ENCODE measurements around the gene WIPF3.

The WIPF3 gene

GRCh38 chr7:29765490-29765889 is 40.8 kb upstream of the WIPF3 start:
- H3K27me3 ChIP-seq (ENCODE audit: insufficient read depth, low read length, poor library complexity, severe bottlenecking) = no peaks in the 10 kb centered on the region
- H2AFZ ChIP-seq (ENCODE audit: low read length) = no peak overlapping the region
- no peak overlapping the region for H3K9ac ChIP-seq (ENCODE audit: low read depth, low read length, poor library complexity, severe bottlenecking)
- no peak overlapping the region for H3K4me3 ChIP-seq (ENCODE audit: low read length, poor library complexity, severe bottlenecking)
- H3K79me2 ChIP-seq (ENCODE audit: insufficient read depth, low read length) = no peaks in the 10 kb centered on the region
- H4K20me1 ChIP-seq (ENCODE audit: insufficient read depth, low read length, poor library complexity, severe bottlenecking) = no peaks in the 10 kb centered on the region
- H3K9me3 ChIP-seq (ENCODE audit: insufficient read depth, low read depth, low read length) = no peaks in the 10 kb centered on the region
- H3K36me3 ChIP-seq (ENCODE audit: insufficient read depth, low read length) = no peaks in the 10 kb centered on the region
- H3K9me2 ChIP-seq (replicated peaks; ENCODE audit: low read depth, low read length) = no peaks in the 10 kb centered on the region
- TF ChIP-seq CTCF (conservative IDR thresholded peaks at IDR 0.05; ENCODE audit: low read length) (no peak), EZH2phosphoT487 (IDR thresholded peaks at IDR 0.05; ENCODE audit: borderline replicate concordance) (no peak)
- H3K4me1 ChIP-seq (ENCODE audit: insufficient read depth, low read length, poor library complexity, severe bottlenecking) = no peaks in the 10 kb centered on the region
- no peaks in the 10 kb centered on the region for H3F3A ChIP-seq (ENCODE audit: low read depth)
- no peak overlapping the region for H3K4me2 ChIP-seq (ENCODE audit: low read depth, low read length, poor library complexity, severe bottlenecking)

DNA sequence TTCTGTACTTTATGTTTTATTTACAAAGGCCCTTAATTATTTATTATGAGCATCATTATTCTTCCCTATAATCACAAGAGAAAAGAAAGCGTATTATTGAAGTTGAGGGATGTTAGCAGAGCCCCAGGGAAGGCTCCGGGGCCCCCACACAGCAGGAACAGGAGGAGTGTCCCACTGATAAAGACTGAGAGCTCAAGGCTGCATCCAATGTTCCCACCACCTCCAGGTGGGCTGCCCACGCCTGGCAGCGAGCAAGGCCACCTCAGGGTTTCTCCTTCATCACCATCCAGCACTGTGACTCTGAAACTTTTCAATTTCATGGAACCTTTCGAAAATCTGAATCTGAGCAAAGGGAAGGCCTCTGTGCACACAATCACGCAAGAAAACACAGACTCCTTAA is 35.9 kb upstream of the WIPF3 start:
- no peak overlapping the region for H2AFZ ChIP-seq (ENCODE audit: low read length)
- no peaks in the 10 kb centered on the region for H3K27me3 ChIP-seq (ENCODE audit: insufficient read depth, low read length, poor library complexity, severe bottlenecking)
- H3K9ac ChIP-seq (ENCODE audit: low read depth, low read length, poor library complexity, severe bottlenecking) = no peak overlapping the region
- H3K9me3 ChIP-seq (ENCODE audit: insufficient read depth, low read depth, low read length) = no peaks in the 10 kb centered on the region
- no peaks in the 10 kb centered on the region for H3F3A ChIP-seq (ENCODE audit: low read depth)
- H3K4me1 ChIP-seq (ENCODE audit: insufficient read depth, low read length, poor library complexity, severe bottlenecking) = no peaks in the 10 kb centered on the region
- no peak for TF ChIP-seq EZH2phosphoT487 (IDR thresholded peaks at IDR 0.05; ENCODE audit: borderline replicate concordance)
- TF ChIP-seq CTCF (conservative IDR thresholded peaks at IDR 0.05; ENCODE audit: low read length) = no peak
- no peak overlapping the region for H3K4me3 ChIP-seq (ENCODE audit: low read length, poor library complexity, severe bottlenecking)
- H3K9me2 ChIP-seq (replicated peaks; ENCODE audit: low read depth, low read length) = no peaks in the 10 kb centered on the region
- H3K4me2 ChIP-seq (ENCODE audit: low read depth, low read length, poor library complexity, severe bottlenecking) = no peak overlapping the region
- no peaks in the 10 kb centered on the region for H3K79me2 ChIP-seq (ENCODE audit: insufficient read depth, low read length)
- no peaks in the 10 kb centered on the region for H3K36me3 ChIP-seq (ENCODE audit: insufficient read depth, low read length)
- H4K20me1 ChIP-seq (ENCODE audit: insufficient read depth, low read length, poor library complexity, severe bottlenecking) = no peaks in the 10 kb centered on the region

DNA sequence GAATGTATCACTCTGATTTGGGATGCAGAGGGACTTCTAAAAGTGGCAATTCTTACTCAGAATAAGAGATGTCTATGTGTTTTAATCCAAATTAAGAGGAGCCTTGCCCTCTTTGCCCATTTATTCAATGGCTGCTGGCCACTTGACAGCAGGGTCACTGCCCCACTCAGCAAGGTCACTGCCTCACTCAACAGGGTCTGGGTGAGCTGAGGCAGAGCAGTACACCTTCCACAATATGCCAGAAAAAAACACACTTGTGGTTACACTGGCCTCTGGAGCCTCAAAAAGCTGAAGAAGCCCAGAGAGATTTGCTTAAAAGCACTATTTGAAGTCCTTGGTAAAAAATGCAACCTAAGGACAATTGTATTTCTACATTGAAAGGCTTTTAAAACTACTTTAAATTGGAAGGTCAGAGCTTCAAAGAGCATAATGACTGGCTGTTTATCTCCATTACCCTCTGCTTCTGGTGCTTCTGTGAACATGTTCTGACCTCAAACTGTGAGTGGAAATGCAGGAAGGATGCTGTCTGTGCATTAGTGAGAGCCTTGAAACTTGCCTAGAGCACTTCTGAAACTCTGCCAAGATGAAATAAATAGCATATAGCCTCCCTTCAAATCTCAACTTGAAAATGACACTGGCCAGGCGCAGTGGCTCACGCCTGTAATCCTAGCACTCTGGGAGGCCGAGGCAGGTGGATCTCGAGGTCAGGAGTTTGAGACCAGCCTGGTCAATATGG is 35.1 kb upstream of the WIPF3 start:
- Histone ChIP-seq H4K20me1 (ENCODE audit: insufficient read depth, low read length, poor library complexity, severe bottlenecking) (no peaks in the 10 kb centered on the region), H3K9me3 (ENCODE audit: insufficient read depth, low read depth, low read length) (no peaks in the 10 kb centered on the region), H3K9ac (ENCODE audit: low read depth, low read length, poor library complexity, severe bottlenecking) (no peak overlapping the region), H3F3A (ENCODE audit: low read depth) (no peaks in the 10 kb centered on the region), H2AFZ (ENCODE audit: low read length) (no peak overlapping the region), H3K9me2 (replicated peaks; ENCODE audit: low read depth, low read length) (no peaks in the 10 kb centered on the region), H3K4me3 (ENCODE audit: low read length, poor library complexity, severe bottlenecking) (no peak overlapping the region), H3K27me3 (ENCODE audit: insufficient read depth, low read length, poor library complexity, severe bottlenecking) (no peaks in the 10 kb centered on the region), H3K4me1 (ENCODE audit: insufficient read depth, low read length, poor library complexity, severe bottlenecking) (no peaks in the 10 kb centered on the region), H3K79me2 (ENCODE audit: insufficient read depth, low read length) (no peaks in the 10 kb centered on the region), H3K4me2 (ENCODE audit: low read depth, low read length, poor library complexity, severe bottlenecking) (no peak overlapping the region), H3K36me3 (ENCODE audit: insufficient read depth, low read length) (no peaks in the 10 kb centered on the region)
- TF ChIP-seq EZH2phosphoT487 (IDR thresholded peaks at IDR 0.05; ENCODE audit: borderline replicate concordance) = no peak
- TF ChIP-seq CTCF (conservative IDR thresholded peaks at IDR 0.05; ENCODE audit: low read length) = no peak

Measured in Loucy (cell line).